Keratinocyte (primary cell): ENCODE measurements around the gene PDZRN3. TPM values are rescaled to one million over a fixed set of nuclear protein-coding genes. Genes with fewer than 3 reads are reported as not detected.

ENCODE experiments used
- DNase-seq: peaks from one replicate; pipeline ENCODE4 v3.0.0-alpha.2; 2011; ENCODE audit warnings: low read depth, missing footprints, low spot score
- FAIRE-seq: peaks from 2 replicates; lab custom pipeline; 2011; peaks lifted over from hg19 to GRCh38; lab: Jason Lieb, UNC
- H2AFZ ChIP-seq: 2 replicates; pipeline ENCODE4 v1.6.0; 2012; ENCODE audit warnings: low read length, control low read depth, inconsistent platforms; ENCODE audit not compliant: control insufficient read depth
- H3K27ac ChIP-seq: 2 replicates; pipeline ENCODE4 v1.5.1; 2011; ENCODE audit warnings: low read length; ENCODE audit not compliant: control insufficient read depth, insufficient read depth
- H3K27me3 ChIP-seq: 3 replicates; pipeline ENCODE4 v1.6.0; 2011; ENCODE audit warnings: low read length; ENCODE audit not compliant: control insufficient read depth, insufficient read depth; ENCODE audit errors: extremely low read depth
- H3K36me3 ChIP-seq, 2 experiments: 2 replicates in 1 of 2; 3 replicates in 1 of 2; pipeline ENCODE4 v1.5.1; 2011; ENCODE audit warnings: low read length in 2 of 2, mild to moderate bottlenecking in 1 of 2; ENCODE audit not compliant: control insufficient read depth in 2 of 2, insufficient read depth in 2 of 2; ENCODE audit errors: extremely low read depth in 1 of 2
- H3K4me1 ChIP-seq: 3 replicates; pipeline ENCODE4 v1.5.1; 2011; ENCODE audit warnings: low read length; ENCODE audit not compliant: control insufficient read depth, insufficient read depth; ENCODE audit errors: extremely low read depth
- H3K4me2 ChIP-seq: 3 replicates; pipeline ENCODE4 v1.6.0; 2011; ENCODE audit warnings: low read depth, low read length; ENCODE audit not compliant: control insufficient read depth, insufficient read depth; ENCODE audit errors: extremely low read depth
- H3K4me3 ChIP-seq, 3 experiments: fragments of 200-600 bp in 1 of 3; sonication (generic) in 1 of 3; 2 replicates in 2 of 3; 3 replicates in 1 of 3; pipeline ENCODE4 v1.5.1; 2011 to 2016; ENCODE audit warnings: low read length in 3 of 3, mild to moderate bottlenecking in 3 of 3, control low read depth in 2 of 3, inconsistent platforms in 1 of 3, low read depth in 1 of 3, mixed read lengths in 1 of 3, mixed run types in 1 of 3, moderate library complexity in 1 of 3; ENCODE audit not compliant: control insufficient read depth in 2 of 3, insufficient read depth in 2 of 3; ENCODE audit errors: extremely low read depth in 1 of 3
- H3K79me2 ChIP-seq: 2 replicates; pipeline ENCODE4 v1.6.0; 2012; ENCODE audit warnings: low read length; ENCODE audit not compliant: control insufficient read depth, insufficient read depth
- H3K9ac ChIP-seq: 3 replicates; pipeline ENCODE4 v1.6.0; 2011; ENCODE audit warnings: low read length; ENCODE audit not compliant: control insufficient read depth, insufficient read depth; ENCODE audit errors: extremely low read depth
- H3K9me1 ChIP-seq: 3 replicates; pipeline ENCODE4 v1.6.0; 2011; ENCODE audit warnings: low read length; ENCODE audit not compliant: control insufficient read depth, insufficient read depth; ENCODE audit errors: extremely low read depth
- H3K9me3 ChIP-seq: 2 replicates; pipeline ENCODE4 v1.5.1; 2012; ENCODE audit warnings: low read depth, low read length; ENCODE audit not compliant: control insufficient read depth
- H4K20me1 ChIP-seq: 3 replicates; pipeline ENCODE4 v1.6.0; 2011; ENCODE audit warnings: low read length; ENCODE audit not compliant: control insufficient read depth, insufficient read depth; ENCODE audit errors: extremely low read depth
- CTCF ChIP-seq, 3 experiments: IDR thresholded peaks in 1 of 3; conservative IDR thresholded peaks in 1 of 3; optimal IDR thresholded peaks in 1 of 3; 2 replicates in 2 of 3; 3 replicates in 1 of 3; pipeline versions ENCODE3 to v1.5.1; 2011; ENCODE audit warnings: low read length in 3 of 3, mild to moderate bottlenecking in 3 of 3, moderate library complexity in 2 of 3, control low read depth in 1 of 3, inconsistent platforms in 1 of 3; ENCODE audit not compliant: insufficient read depth in 2 of 3; ENCODE audit errors: extremely low read depth in 1 of 3
- EZH2 ChIP-seq: IDR thresholded peaks from one replicate; pipeline ENCODE4 v1.6.1; 2012; ENCODE audit warnings: inconsistent platforms, mild to moderate bottlenecking, low read length, moderate library complexity
- dilution Hi-C: fragments of 300-500 bp; cut with MboI; formaldehyde crosslinking; loops from one replicate; pipeline ENCODE4 v1.7.0; 2020; ENCODE audit warnings: low sequenced_read_pairs; ENCODE audit not compliant: extremely low pct_ligation_motif_present
- polyA plus RNA-seq, 5 experiments: library from polyadenylated mRNA; depleted of rRNA in 3 of 5; stranded (reverse) in 3 of 5; stranded (forward) in 1 of 5; unstranded in 1 of 5; fragments of >200 nt; gene quantifications; 1 replicate in 1 of 5; 2 replicates in 3 of 5; 3 replicates in 1 of 5; pipeline versions ENCODE4 v1.2.1 to v1.2.3, GENCODE V29; 2011 to 2012; ENCODE audit warnings: missing spikeins in 2 of 5, low read depth in 1 of 5, low replicate concordance in 1 of 5
- small RNA-seq, 3 experiments: library from RNA; depleted of rRNA; stranded (forward); fragments of <200 nt; gene quantifications; one replicate each; pipeline ENCODE3, GENCODE V24; 2012; ENCODE audit warnings: low read depth in 3 of 3, low replicate concordance in 1 of 3; ENCODE audit not compliant: insufficient read length in 3 of 3

The PDZRN3 gene
- polyA plus RNA-seq, 1 donor (not counting 4 experiments of a cell fraction or from before 2014, with no cell fraction given) = not detected

GRCh38 chr3:73332558-73332957, 292.2 kb downstream of the PDZRN3 start:
- no peak overlapping the region for H3K4me3 ChIP-seq
- no peak overlapping the region for H3K4me2 ChIP-seq
- FAIRE-seq (no peak), DNase-seq (no peak)
- no peaks in the 10 kb centered on the region for H3K36me3 ChIP-seq
- H3K9ac ChIP-seq = no peak overlapping the region
- TF ChIP-seq EZH2 = no peak
- TF ChIP-seq CTCF (optimal IDR thresholded peaks at IDR 0.05 in 1 of 3, IDR thresholded peaks at IDR 0.05 in 1 of 3, conservative IDR thresholded peaks at IDR 0.05 in 1 of 3; ENCODE audit: extremely low read depth in 1 of 3, insufficient read depth in 2 of 3, low read length in 3 of 3) = no peak
- H3K79me2 ChIP-seq = no peaks in the 10 kb centered on the region
- no peak overlapping the region for H2AFZ ChIP-seq
- dilution Hi-C loops = no loop called here
- no peaks in the 10 kb centered on the region for H3K27me3 ChIP-seq
- no peaks in the 10 kb centered on the region for H3K9me3 ChIP-seq
- no peaks in the 10 kb centered on the region for H3K9me1 ChIP-seq
- no peaks in the 10 kb centered on the region for H4K20me1 ChIP-seq
- H3K4me1 ChIP-seq = no peaks in the 10 kb centered on the region
- no peak overlapping the region for H3K27ac ChIP-seq

Small RNA genes lying within 50 kb of the gene (small RNA-seq; reads per million reads assigned to genes)
- 0 reads per million in 3 experiments for gene RNU7-119P
